Activated T-helper 1 cell treated with anti-CD3 and anti-CD28 coated beads, Interleukin-12 subunit alpha, Interleukin-12 subunit beta, Interleukin-2, Interleukin-4 antibody, amounts not matched to agents 30 ng/mL and 10 ng/mL and 1 ng/mL, durations not matched to agents 14 hours and 24 hours and 36 hours (primary cell): ENCODE results near the gene MED26. TPM values are rescaled to one million over a fixed set of nuclear protein-coding genes. Genes with fewer than 3 reads are reported as not detected.
A peak's percentile ranks its signal among the peaks of the same experiment; 100 is the strongest.

Experiments used
- DNase-seq: peaks from one replicate; pipeline ENCODE4 v3.0.0; 2021; ENCODE audit warnings: low spot score
- H3K27ac Mint-ChIP-seq: one replicate; pipeline ENCODE4 v1.8.0; 2021; ENCODE audit warnings: mild to moderate bottlenecking, mixed read lengths
- H3K27me3 Mint-ChIP-seq: one replicate; pipeline ENCODE4 v1.8.0; 2022; ENCODE audit warnings: mild to moderate bottlenecking, moderate library complexity, mixed read lengths; ENCODE audit not compliant: insufficient read depth
- H3K36me3 Mint-ChIP-seq: one replicate; pipeline ENCODE4 v1.8.0; 2021; ENCODE audit warnings: low read depth, mixed read lengths
- H3K4me1 Mint-ChIP-seq: one replicate; pipeline ENCODE4 v1.8.0; 2021; ENCODE audit warnings: low read depth, mixed read lengths
- H3K4me3 Mint-ChIP-seq: one replicate; pipeline ENCODE4 v1.8.0; 2021; ENCODE audit warnings: mild to moderate bottlenecking, moderate library complexity, mixed read lengths
- H3K9me3 Mint-ChIP-seq: one replicate; pipeline ENCODE4 v1.8.0; 2021; ENCODE audit warnings: mixed read lengths
- intact Hi-C: fragments of 100-400 bp; cut with micrococcal nuclease; formaldehyde crosslinking; loops from one replicate; pipeline ENCODE4 v1.15.1; 2024
- total RNA-seq: library from RNA; stranded (reverse); gene quantifications from 2 replicates; pipeline ENCODE4 v1.2.3, GENCODE V29; 2022

MED26 gene
- total RNA-seq, 1 donor from 2014 or later = 14.9 TPM

GRCh38 chr19:16591803-16592556, 36.0 kb downstream of the MED26 start:
- no peak for DNase-seq
- no peaks in the 10 kb centered on the region for H3K9me3 Mint-ChIP-seq
- H3K27me3 Mint-ChIP-seq = no peaks in the 10 kb centered on the region
- no peak overlapping the region for H3K27ac Mint-ChIP-seq
- intact Hi-C loops = no loop called here
- H3K36me3 Mint-ChIP-seq = peaks cover 1% of the 10 kb centered on the region
- H3K4me3 Mint-ChIP-seq = no peak overlapping the region
- H3K4me1 Mint-ChIP-seq = peaks cover 84% of the 10 kb centered on the region

- H3K36me3 Mint-ChIP-seq = peaks cover 1% of the 10 kb centered on the region
- H3K27me3 Mint-ChIP-seq = no peaks in the 10 kb centered on the region
- H3K9me3 Mint-ChIP-seq = no peaks in the 10 kb centered on the region
- intact Hi-C loops = no loop called here
- peaks cover 80% of the 10 kb centered on the region for H3K4me1 Mint-ChIP-seq
- no peak overlapping the region for H3K27ac Mint-ChIP-seq
- H3K4me3 Mint-ChIP-seq = no peak overlapping the region
- no peak for DNase-seq
Measured at GRCh38 chr19:16590876-16591802, 36.9 kb downstream of the MED26 start.

GRCh38 chr19:16589917-16590316, 38.1 kb downstream of the MED26 start:
- Mint-ChIP-seq H3K4me3 (no peak overlapping the region), H3K9me3 (no peaks in the 10 kb centered on the region), H3K36me3 (no peaks in the 10 kb centered on the region), H3K4me1 (peaks cover 80% of the 10 kb centered on the region), H3K27ac (no peak overlapping the region), H3K27me3 (no peaks in the 10 kb centered on the region)
- no peak for DNase-seq
- intact Hi-C loops = loop anchor here (5.0 kb wide), 2 partner anchors 513 to 537 kb away; partner anchors contain the start of gene TPM4

GRCh38 chr19:16588824-16589577, 39.0 kb downstream of the MED26 start:
- no peaks in the 10 kb centered on the region for H3K27me3 Mint-ChIP-seq
- H3K36me3 Mint-ChIP-seq = no peaks in the 10 kb centered on the region
- peaks cover 80% of the 10 kb centered on the region for H3K4me1 Mint-ChIP-seq
- intact Hi-C loops = loop anchor here (5.0 kb wide), 2 partner anchors 512 to 538 kb away; partner anchors contain the start of gene TPM4
- no peaks in the 10 kb centered on the region for H3K9me3 Mint-ChIP-seq
- peak overlapping the region; percentile 84 for H3K4me3 Mint-ChIP-seq
- peak overlapping the region; percentile 89 for H3K27ac Mint-ChIP-seq
- no peak for DNase-seq

- intact Hi-C loops = loop anchor here (5.0 kb wide), 2 partner anchors 511 to 539 kb away; partner anchors contain the start of gene TPM4
- Mint-ChIP-seq H3K27me3 (no peaks in the 10 kb centered on the region), H3K4me1 (peaks cover 80% of the 10 kb centered on the region), H3K4me3 (peak overlapping the region; percentile 84), H3K27ac (peak overlapping the region; percentile 89), H3K36me3 (no peaks in the 10 kb centered on the region), H3K9me3 (no peaks in the 10 kb centered on the region)
- peak; percentile 54 for DNase-seq
Measured at GRCh38 chr19:16587833-16588823, 39.9 kb downstream of the MED26 start.

- H3K27ac Mint-ChIP-seq = peak overlapping the region; percentile 89
- peaks cover 82% of the 10 kb centered on the region for H3K4me1 Mint-ChIP-seq
- H3K36me3 Mint-ChIP-seq = no peaks in the 10 kb centered on the region
- H3K4me3 Mint-ChIP-seq = peak overlapping the region; percentile 84
- peak; percentile 46 for DNase-seq
- H3K27me3 Mint-ChIP-seq = no peaks in the 10 kb centered on the region
- no peaks in the 10 kb centered on the region for H3K9me3 Mint-ChIP-seq
- intact Hi-C loops = loop anchor here (5.0 kb wide), 2 partner anchors 510 to 540 kb away; partner anchors contain the start of gene TPM4
Measured at GRCh38 chr19:16586991-16587832, 40.8 kb downstream of the MED26 start.

GRCh38 chr19:16586477-16586871, 41.5 kb downstream of the MED26 start:
- intact Hi-C loops = loop anchor here (5.0 kb wide), 2 partner anchors 509 to 541 kb away; partner anchors contain the start of gene TPM4
- H3K27me3 Mint-ChIP-seq = no peaks in the 10 kb centered on the region
- H3K36me3 Mint-ChIP-seq = peaks cover 3% of the 10 kb centered on the region
- H3K9me3 Mint-ChIP-seq = no peaks in the 10 kb centered on the region
- peaks cover 81% of the 10 kb centered on the region for H3K4me1 Mint-ChIP-seq
- H3K27ac Mint-ChIP-seq = peak overlapping the region; percentile 90
- H3K4me3 Mint-ChIP-seq = peak overlapping the region; percentile 87
- DNase-seq = no peak

GRCh38 chr19:16585808-16586476, 42.1 kb downstream of the MED26 start:
- intact Hi-C loops = loop anchor here (5.0 kb wide), 2 partner anchors 509 to 541 kb away; partner anchors contain the start of gene TPM4
- Mint-ChIP-seq H3K4me3 (peak overlapping the region; percentile 87), H3K27ac (peak overlapping the region; percentile 90), H3K9me3 (no peaks in the 10 kb centered on the region), H3K27me3 (no peaks in the 10 kb centered on the region), H3K4me1 (peaks cover 76% of the 10 kb centered on the region), H3K36me3 (peaks cover 3% of the 10 kb centered on the region)
- DNase-seq = peak; percentile 36

- intact Hi-C loops = loop anchor here (5.0 kb wide), 2 partner anchors 508 to 542 kb away; partner anchors contain the start of gene TPM4
Measured at GRCh38 chr19:16585094-16585801, 42.8 kb downstream of the MED26 start.

More at GRCh38 chr19:16585094-16585801, 42.8 kb downstream of the MED26 start:
- no peaks in the 10 kb centered on the region for H3K9me3 Mint-ChIP-seq
- peaks cover 74% of the 10 kb centered on the region for H3K4me1 Mint-ChIP-seq
- H3K27me3 Mint-ChIP-seq = no peaks in the 10 kb centered on the region
- H3K36me3 Mint-ChIP-seq = peaks cover 3% of the 10 kb centered on the region
- H3K27ac Mint-ChIP-seq = peak overlapping the region; percentile 90
- no peak for DNase-seq
- H3K4me3 Mint-ChIP-seq = peak overlapping the region; percentile 87
